HFFc6 (cell line): ENCODE measurements around the gene WDR5. TPM values are rescaled to one million over a fixed set of nuclear protein-coding genes. Genes with fewer than 3 reads are reported as not detected.

Experiments used
- DNase-seq: peaks from one replicate; pipeline ENCODE4 v3.0.0-alpha.2; 2018
- H3K27ac Mint-ChIP-seq: 2 replicates; pipeline ENCODE4 v1.8.0; 2020; ENCODE audit warnings: mild to moderate bottlenecking, mixed read lengths
- H3K27me3 Mint-ChIP-seq: 2 replicates; pipeline ENCODE4 v1.8.0; 2021; ENCODE audit warnings: mild to moderate bottlenecking, moderate library complexity, mixed read lengths; ENCODE audit not compliant: insufficient read depth
- H3K36me3 Mint-ChIP-seq: 2 replicates; pipeline ENCODE4 v1.8.0; 2021; ENCODE audit warnings: low read depth, mixed read lengths
- H3K4me1 Mint-ChIP-seq: 2 replicates; pipeline ENCODE4 v1.8.0; 2020; ENCODE audit warnings: low read depth, mixed read lengths
- H3K4me3 Mint-ChIP-seq: 2 replicates; pipeline ENCODE4 v1.8.0; 2020; ENCODE audit warnings: mild to moderate bottlenecking, moderate library complexity, mixed read lengths
- H3K9me3 Mint-ChIP-seq: 2 replicates; pipeline ENCODE4 v1.8.0; 2020; ENCODE audit warnings: mild to moderate bottlenecking, mixed read lengths
- CTCF ChIP-seq: fragments of 200-600 bp; sonication (generic); IDR thresholded peaks from 2 replicates; pipeline ENCODE4 v1.5.0; 2021; ENCODE audit warnings: antibody characterized with exemption, mild to moderate bottlenecking
- total RNA-seq, 6 experiments: library from RNA; stranded (reverse); fragmentation: NEBNext Ultra II Directional; extraction: Animal tissue kit (Norgen Biotek cat#: 25700); gene quantifications; 2 replicates in 1 of 6; 3 replicates in 5 of 6; pipeline ENCODE4 v1.2.3, GENCODE V29; 2021

The WDR5 gene
- total RNA-seq, 6 experiments from 2014 or later: 24.6 to 31.1 (median 26.8) TPM

GRCh38 chr9:134125413-134126095 lies 10.3 kb upstream of the WDR5 start:
- no peak for DNase-seq
- no peak overlapping the region for H3K27ac Mint-ChIP-seq
- peaks cover 17% of the 10 kb centered on the region for H3K27me3 Mint-ChIP-seq
- no peaks in the 10 kb centered on the region for H3K36me3 Mint-ChIP-seq
- H3K4me1 Mint-ChIP-seq: peaks cover 6% of the 10 kb centered on the region; the same call in 1 of the 2 replicates
- no peak for TF ChIP-seq CTCF
- H3K9me3 Mint-ChIP-seq: no peaks in the 10 kb centered on the region
- no peak overlapping the region for H3K4me3 Mint-ChIP-seq

- Mint-ChIP-seq H3K27ac (no peak overlapping the region), H3K36me3 (no peaks in the 10 kb centered on the region), H3K4me1 (peaks cover 6% of the 10 kb centered on the region; the same call in 1 of the 2 replicates), H3K4me3 (no peak overlapping the region), H3K27me3 (peaks cover 14% of the 10 kb centered on the region), H3K9me3 (no peaks in the 10 kb centered on the region)
- DNase-seq: no peak
- TF ChIP-seq CTCF: no peak
Observed at GRCh38 chr9:134126373-134126772, 9.5 kb upstream of the WDR5 start.

GRCh38 chr9:134127065-134127580 lies 8.8 kb upstream of the WDR5 start:
- Mint-ChIP-seq H3K4me3 (no peak overlapping the region), H3K27me3 (peaks cover 13% of the 10 kb centered on the region)
- no peak for TF ChIP-seq CTCF

GRCh38 chr9:134127616-134128015 lies 8.3 kb upstream of the WDR5 start:
- Mint-ChIP-seq H3K27me3 (peaks cover 13% of the 10 kb centered on the region), H3K9me3 (no peaks in the 10 kb centered on the region), H3K4me3 (no peak overlapping the region), H3K36me3 (no peaks in the 10 kb centered on the region), H3K27ac (no peak overlapping the region), H3K4me1 (peaks cover 5% of the 10 kb centered on the region; the same call in 1 of the 2 replicates)
- TF ChIP-seq CTCF: no peak
- no peak for DNase-seq

More at GRCh38 chr9:134127065-134127580, 8.8 kb upstream of the WDR5 start:
- Mint-ChIP-seq H3K4me1 (peaks cover 6% of the 10 kb centered on the region; the same call in 1 of the 2 replicates), H3K9me3 (no peaks in the 10 kb centered on the region), H3K36me3 (no peaks in the 10 kb centered on the region), H3K27ac (no peak overlapping the region)
- no peak for DNase-seq

GRCh38 chr9:134128727-134129679 lies 6.9 kb upstream of the WDR5 start:
- no peak for DNase-seq
- no peak overlapping the region for H3K4me3 Mint-ChIP-seq
- H3K36me3 Mint-ChIP-seq: no peaks in the 10 kb centered on the region
- no peaks in the 10 kb centered on the region for H3K9me3 Mint-ChIP-seq
- peaks cover 10% of the 10 kb centered on the region for H3K27me3 Mint-ChIP-seq
- no peak overlapping the region for H3K27ac Mint-ChIP-seq
- H3K4me1 Mint-ChIP-seq: no peaks in the 10 kb centered on the region
- no peak for TF ChIP-seq CTCF
